Measurements from ENCODE around the gene PDXP. TPM values are rescaled to one million over a fixed set of nuclear protein-coding genes. Genes with fewer than 3 reads are reported as not detected.
A peak's percentile ranks its signal among the peaks of the same experiment; 100 is the strongest.

Gene PDXP
- total and polyA plus RNA-seq, 11 donors: 12.8 to 36.4 (median 25.9) TPM

DNA sequence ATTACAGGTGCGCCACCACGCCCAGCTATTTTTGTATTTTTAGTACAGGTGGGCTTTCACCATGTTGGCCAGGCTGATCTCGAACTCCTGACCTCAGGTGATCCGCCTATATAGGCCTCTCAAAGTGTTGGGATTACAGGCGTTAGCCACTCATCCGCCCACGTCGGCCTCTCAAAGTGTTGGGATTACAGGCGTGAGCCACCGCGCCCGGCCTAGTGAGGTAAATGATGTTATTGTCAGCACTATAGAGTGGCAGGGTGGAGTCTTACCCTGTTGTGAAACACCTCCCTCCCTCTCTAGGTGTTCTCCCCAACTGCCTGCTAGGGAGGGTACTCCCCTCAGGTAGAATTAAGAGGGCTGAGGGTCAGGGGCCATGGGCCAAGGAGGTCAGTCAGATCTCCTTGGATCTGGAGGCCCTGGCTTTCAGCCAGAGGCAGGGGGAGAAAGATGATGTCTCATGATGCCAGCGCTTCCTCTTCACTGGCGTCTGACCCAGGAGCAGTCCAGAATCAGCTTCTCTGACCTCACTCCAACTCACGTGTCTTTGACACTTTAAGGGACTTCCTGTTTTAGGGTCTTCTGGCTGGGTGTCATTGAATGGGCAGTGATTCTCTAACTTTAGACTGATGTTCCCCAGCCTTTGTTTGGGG lies 47.9 kb upstream of the PDXP start:
- Histone ChIP-seq H3K36me3 (peaks cover 0 to 18% (median 13%) of the 10 kb centered on the region in 9 donors), H3K4me3 (peak overlapping the region in 2 of 12 donors; percentile 82 to 93), H3K27me3 (no peaks in the 10 kb centered on the region), H3K27ac (peak overlapping the region in 6 of 12 donors; percentile 22 to 97 (median 95)), H3K4me1 (peaks cover 0 to 54% (median 32%) of the 10 kb centered on the region in 12 donors), H3K9me3 (no peaks in the 10 kb centered on the region)
- ATAC-seq (no peak), DNase-seq (peak in 2 of 5 donors; percentile 47 to 49)
- no peak for TF ChIP-seq CTCF (IDR thresholded peaks at IDR 0.05)
- no peak for TF ChIP-seq POLR2A (IDR thresholded peaks at IDR 0.05)
- WGBS, 4 donors: 85 to 91% (median 87%) methylated on average over 15 of the region's 15 CpGs
- intact Hi-C loops (cut with DNase I): no loop called here

DNA sequence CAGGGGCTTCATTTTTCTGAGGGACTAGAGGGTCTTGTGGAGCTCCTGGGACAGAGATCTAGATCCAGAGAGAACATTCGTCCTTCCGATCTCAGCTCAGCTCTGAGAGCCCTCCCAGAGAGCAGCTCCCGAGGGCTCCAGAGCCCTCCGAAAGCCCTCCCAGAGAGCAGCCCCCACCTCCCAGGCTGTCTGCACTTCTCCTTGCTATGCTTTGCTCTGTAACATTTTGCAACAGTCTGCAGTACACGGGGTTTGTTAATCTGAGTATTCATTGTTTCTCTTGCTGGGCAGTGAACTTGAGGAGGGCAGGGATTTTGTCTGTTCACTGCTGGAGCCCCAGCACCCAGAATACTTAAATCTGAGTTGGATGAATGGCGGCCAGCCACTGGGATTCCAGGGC lies 47.3 kb upstream of the PDXP start:
- no peaks in the 10 kb centered on the region for H3K9me3 ChIP-seq
- DNase-seq (no peak), ATAC-seq (no peak)
- no peaks in the 10 kb centered on the region for H3K27me3 ChIP-seq
- intact Hi-C loops (cut with DNase I): no loop called here
- H3K36me3 ChIP-seq: peaks cover 0 to 24% (median 18%) of the 10 kb centered on the region in 9 donors
- TF ChIP-seq CTCF (IDR thresholded peaks at IDR 0.05): no peak
- TF ChIP-seq POLR2A (IDR thresholded peaks at IDR 0.05): no peak
- no peak overlapping the region for H3K4me3 ChIP-seq
- WGBS, 4 donors: 60 to 74% (median 70%) methylated on average over 5 to 6 of the region's 6 CpGs
- peaks cover 0 to 54% (median 32%) of the 10 kb centered on the region in 12 donors for H3K4me1 ChIP-seq
- peak overlapping the region in 3 of 12 donors; percentile 19 to 94 (median 22) for H3K27ac ChIP-seq

DNA sequence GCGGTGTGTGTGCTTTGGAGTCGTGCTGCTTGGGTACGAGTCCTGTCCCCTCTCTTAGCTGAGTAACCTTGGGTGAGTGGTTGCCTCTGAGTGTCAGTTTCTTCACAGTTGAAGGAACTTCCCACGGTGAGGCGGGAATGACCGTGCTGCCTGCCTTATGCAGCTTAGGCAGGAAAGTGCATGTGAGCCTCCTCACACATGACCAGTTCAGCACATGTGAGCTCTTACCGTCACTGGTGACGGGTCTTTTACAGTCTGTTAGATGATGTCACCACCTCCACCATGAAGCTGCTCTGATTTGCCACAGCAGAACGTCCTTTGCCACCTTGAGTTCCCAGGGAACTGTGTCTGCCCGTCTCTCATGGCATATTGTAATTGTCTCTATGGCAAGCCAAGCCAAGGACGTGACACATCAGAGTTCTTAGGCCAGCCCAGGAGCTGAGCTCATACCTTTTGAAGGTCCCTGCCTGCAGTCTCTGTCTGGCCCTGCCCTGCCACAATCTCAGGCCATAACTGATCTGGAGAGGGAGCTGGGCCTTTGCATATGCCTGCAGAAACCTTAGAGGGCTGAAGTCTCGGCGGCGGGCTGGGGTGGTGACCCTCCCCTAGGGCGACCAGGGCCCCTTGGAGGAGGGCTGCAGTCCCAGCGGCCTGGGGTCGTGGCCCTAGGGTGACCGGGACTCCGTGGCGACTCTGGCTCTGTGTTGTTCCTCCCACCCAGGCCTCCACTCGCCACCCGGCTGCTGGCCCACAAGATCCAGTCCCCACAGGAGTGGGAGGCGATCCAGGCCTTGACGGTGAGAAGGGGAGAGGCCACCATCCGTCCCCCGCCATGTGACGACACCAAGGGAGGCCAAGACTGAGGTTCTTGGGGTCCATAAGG lies 42.1 kb upstream of the PDXP start:
- TF ChIP-seq CTCF (IDR thresholded peaks at IDR 0.05) (no peak), POLR2A (IDR thresholded peaks at IDR 0.05) (no peak)
- WGBS, 4 donors: 91 to 95% (median 93%) methylated on average over 15 to 27 of the region's 27 CpGs
- intact Hi-C loops (cut with DNase I): no loop called here
- Histone ChIP-seq H3K36me3 (peaks cover 0 to 76% (median 65%) of the 10 kb centered on the region in 9 donors), H3K27me3 (no peaks in the 10 kb centered on the region), H3K9me3 (no peaks in the 10 kb centered on the region), H3K4me3 (no peak overlapping the region), H3K4me1 (peaks cover 0 to 17% (median under 1%) of the 10 kb centered on the region in 12 donors), H3K27ac (no peak overlapping the region)
- DNase-seq: peak in 2 of 5 donors; percentile 19 to 56
- peak in 1 of 4 donors; percentile 5 for ATAC-seq

- 88 to 98% (median 95%) methylated on average over 1 of the region's 1 CpG for WGBS, 4 donors
- Histone ChIP-seq H3K4me3 (no peak overlapping the region), H3K27me3 (no peaks in the 10 kb centered on the region), H3K9me3 (no peaks in the 10 kb centered on the region), H3K4me1 (peaks cover 0 to 13% (median 0%) of the 10 kb centered on the region in 12 donors), H3K36me3 (peaks cover 0 to 86% (median 74%) of the 10 kb centered on the region in 9 donors), H3K27ac (no peak overlapping the region)
- TF ChIP-seq CTCF (IDR thresholded peaks at IDR 0.05): no peak
- no peak for TF ChIP-seq POLR2A (IDR thresholded peaks at IDR 0.05)
- intact Hi-C loops (cut with DNase I): no loop called here
- ATAC-seq (no peak), DNase-seq (no peak)
Measured at GRCh38 chr22:37617431-37617830, 41.1 kb upstream of the PDXP start.
